K562 treated with DMSO at 1 percent for 48 hours (cell line): ENCODE data around the gene GPR152. TPM values are rescaled to one million over a fixed set of nuclear protein-coding genes. Genes with fewer than 3 reads are reported as not detected.

Experiments used
- total RNA-seq: library from RNA; unstranded; fragments of 300-600 nt; gene quantifications from 2 replicates; pipeline ENCODE4 v1.2.3, GENCODE V29; 2022; ENCODE audit warnings: low replicate concordance; ENCODE audit errors: extremely low read depth

GPR152 gene, protein sequence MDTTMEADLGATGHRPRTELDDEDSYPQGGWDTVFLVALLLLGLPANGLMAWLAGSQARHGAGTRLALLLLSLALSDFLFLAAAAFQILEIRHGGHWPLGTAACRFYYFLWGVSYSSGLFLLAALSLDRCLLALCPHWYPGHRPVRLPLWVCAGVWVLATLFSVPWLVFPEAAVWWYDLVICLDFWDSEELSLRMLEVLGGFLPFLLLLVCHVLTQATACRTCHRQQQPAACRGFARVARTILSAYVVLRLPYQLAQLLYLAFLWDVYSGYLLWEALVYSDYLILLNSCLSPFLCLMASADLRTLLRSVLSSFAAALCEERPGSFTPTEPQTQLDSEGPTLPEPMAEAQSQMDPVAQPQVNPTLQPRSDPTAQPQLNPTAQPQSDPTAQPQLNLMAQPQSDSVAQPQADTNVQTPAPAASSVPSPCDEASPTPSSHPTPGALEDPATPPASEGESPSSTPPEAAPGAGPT
- not detected in 2 replicates for total RNA-seq

DNA sequence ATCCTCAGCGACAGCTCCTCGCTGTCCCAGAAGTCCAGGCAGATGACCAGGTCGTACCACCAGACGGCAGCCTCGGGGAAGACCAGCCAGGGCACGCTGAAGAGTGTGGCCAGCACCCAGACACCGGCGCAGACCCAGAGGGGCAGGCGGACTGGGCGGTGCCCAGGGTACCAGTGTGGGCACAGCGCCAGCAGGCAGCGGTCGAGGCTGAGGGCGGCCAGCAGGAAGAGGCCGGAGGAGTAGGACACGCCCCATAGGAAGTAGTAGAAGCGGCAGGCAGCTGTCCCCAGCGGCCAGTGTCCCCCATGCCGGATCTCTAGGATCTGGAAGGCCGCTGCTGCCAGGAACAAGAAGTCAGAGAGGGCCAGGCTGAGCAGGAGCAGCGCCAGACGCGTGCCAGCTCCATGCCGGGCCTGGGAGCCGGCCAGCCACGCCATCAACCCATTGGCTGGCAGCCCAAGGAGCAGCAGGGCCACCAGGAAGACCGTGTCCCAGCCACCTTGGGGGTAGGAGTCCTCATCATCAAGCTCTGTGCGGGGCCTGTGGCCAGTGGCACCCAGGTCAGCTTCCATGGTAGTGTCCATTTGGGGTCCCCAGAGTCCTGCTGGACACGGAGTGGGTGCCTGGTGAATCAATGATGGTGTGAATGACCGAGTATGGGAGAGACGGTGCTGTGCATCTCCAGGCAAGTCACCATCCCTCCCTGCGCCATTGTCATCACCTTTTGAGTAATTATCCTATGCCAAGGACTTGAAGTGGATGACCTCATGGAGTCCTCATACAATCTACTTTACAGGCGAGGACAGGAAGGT lies at the start of gene GPR152:
Gene GPR152 (minus strand): TSS at position 589 of the 812 bp plus-strand sequence. CDS start 5 bp downstream, at position 584.

DNA sequence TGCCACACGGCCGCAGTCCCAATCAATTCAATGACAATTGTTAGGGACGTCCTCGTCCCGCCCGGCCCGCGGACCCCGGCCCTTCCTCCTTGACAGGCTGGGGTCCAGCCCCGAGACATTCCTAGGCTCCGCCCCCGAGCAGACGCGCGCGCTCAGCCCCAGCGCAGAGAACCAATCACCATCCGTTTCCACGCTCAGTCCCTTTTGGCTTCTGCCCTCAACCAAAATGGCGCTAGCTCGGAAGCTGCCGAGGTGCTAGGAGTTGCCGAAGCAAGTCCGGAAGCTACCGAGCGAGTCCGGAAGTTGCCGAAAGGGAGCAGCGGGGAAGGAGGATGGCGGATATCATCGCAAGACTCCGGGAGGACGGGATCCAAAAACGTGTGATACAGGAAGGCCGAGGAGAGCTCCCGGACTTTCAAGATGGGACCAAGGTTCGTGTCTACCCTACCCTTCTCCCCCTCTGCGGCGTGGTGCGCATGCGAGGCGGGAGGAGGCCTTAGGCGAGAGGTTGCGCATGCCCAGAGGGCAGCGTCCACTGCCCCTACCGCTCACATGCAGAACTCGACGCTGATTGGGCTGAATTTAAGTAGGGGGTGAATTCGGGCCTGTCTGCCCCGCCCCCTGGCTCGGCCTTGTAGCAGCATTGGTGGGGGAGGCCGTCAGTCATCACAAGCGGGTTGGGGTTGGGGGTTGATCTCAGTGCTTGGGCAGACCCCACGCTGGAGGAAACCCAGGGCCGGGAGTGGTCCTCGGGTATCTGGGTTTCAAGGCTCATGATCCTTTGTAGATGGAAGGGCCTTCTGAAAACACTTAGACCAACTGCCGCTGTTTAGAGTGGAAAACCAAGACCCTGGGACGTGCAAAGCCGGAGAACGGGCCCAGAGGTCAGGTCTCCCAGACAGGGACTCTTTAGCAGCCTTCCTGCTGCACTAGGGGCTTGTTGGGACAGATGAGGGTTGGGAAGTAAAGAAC lies 30.6 kb upstream of the GPR152 start, which contains the start of gene AIP:
Gene AIP (plus strand): TSS at position 200 of the 972 bp plus-strand sequence. CDS start 133 bp downstream, at position 333.

DNA sequence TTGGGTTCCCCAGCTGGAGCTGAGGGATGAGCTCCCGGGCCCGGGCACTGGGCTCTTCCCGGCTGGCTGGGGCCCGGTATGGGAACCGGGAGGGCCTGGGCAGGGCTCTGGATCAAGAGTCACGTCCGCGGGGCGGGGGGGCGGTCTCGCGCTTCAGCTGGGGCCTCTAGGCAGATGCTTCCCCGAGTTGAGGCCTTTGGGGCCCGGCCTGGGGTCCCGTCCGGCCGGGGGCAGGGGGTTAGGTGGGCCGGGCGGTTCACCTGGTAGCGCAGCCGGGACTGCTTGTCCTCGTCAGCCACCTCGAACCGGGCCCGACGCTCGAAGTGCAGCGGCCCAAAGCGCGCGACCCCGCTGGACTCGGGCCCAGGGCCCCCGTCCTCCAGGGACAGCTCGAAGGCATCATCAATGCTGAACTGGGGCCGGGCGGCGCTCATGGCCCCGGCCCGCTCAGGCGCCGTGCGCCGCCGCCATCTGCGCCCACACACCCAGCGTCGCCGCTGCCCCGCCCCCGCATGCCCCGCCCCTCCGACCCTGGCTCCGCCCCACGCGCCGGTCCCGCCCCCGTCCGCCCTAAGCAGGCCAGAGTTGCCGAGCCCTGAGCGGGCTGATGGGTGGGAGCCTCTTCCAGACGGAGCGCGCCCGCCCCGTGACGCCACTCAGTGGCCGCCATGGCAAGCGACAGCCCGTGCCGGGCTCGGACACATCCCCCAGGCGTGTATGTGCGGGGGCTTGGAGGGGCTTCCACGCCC lies 16.4 kb upstream of the GPR152 start, which contains the start of gene TMEM134:
Gene TMEM134 (minus strand): TSS at position 493 of the 749 bp plus-strand sequence. CDS start 59 bp downstream, at position 434.

DNA sequence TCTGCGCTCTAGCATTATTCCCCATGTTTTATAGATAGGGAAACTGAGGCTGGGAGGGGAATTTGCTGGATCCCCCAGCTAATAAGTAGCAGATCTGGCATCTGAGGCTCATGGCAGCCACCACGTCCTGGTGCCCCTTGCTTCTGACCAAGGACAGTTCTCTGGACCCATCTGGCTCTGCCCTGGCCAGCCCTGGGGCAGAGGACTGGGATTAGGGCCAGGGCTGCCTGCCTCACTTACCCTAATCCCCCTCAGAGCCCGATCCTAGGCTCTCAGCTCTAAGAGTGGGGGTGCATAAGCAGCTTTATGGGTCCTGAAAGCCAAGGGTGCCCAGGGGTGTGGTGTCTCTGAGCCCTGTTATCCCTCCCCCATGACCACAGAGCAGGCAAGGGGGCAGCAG lies 2.5 kb upstream of the GPR152 start, which contains the start of gene CABP4:
Gene CABP4 (plus strand): TSS at position 301 of the 400 bp plus-strand sequence. CDS start 70 bp downstream, at position 371.

DNA sequence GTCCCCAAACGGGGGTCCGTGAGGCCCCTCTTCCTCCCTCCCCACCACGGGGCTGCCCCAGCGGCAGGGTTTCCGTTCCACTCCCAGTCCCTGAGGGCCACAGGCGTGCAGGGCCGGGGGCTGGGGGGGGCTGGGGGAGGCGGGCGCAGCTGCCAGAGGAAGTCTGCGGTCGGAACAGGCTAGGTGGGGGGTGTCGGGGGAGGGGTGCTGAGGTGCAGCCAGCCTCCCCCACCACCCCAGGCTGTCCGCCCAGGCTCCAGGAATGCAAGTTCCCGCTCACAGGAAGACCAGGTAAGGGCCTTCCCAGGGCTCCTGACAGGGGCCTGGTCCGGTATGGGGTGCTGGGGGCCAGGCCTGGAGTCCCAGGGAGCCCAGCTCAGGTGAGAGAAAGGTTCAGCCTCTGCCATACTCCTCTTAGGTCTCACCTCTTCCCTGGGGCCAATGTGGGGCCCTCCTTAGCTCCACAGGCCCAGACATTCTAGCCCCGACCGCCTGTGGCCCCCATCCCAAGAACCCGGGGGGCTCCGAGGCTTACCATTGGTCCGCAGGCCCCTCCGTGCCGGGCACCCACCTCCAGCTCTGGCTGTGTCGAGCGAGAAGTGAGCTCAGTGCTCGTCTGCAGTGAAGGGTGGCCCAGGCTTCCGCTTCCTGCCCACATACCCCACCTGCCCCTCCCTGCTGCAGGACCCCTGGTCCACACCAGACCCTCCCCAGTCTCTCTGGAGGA lies 15.3 kb downstream of the GPR152 start, which contains the start of gene PTPRCAP:
Gene PTPRCAP (minus strand): TSS at position 601 of the 727 bp plus-strand sequence. CDS start 63 bp downstream, at position 538.

DNA sequence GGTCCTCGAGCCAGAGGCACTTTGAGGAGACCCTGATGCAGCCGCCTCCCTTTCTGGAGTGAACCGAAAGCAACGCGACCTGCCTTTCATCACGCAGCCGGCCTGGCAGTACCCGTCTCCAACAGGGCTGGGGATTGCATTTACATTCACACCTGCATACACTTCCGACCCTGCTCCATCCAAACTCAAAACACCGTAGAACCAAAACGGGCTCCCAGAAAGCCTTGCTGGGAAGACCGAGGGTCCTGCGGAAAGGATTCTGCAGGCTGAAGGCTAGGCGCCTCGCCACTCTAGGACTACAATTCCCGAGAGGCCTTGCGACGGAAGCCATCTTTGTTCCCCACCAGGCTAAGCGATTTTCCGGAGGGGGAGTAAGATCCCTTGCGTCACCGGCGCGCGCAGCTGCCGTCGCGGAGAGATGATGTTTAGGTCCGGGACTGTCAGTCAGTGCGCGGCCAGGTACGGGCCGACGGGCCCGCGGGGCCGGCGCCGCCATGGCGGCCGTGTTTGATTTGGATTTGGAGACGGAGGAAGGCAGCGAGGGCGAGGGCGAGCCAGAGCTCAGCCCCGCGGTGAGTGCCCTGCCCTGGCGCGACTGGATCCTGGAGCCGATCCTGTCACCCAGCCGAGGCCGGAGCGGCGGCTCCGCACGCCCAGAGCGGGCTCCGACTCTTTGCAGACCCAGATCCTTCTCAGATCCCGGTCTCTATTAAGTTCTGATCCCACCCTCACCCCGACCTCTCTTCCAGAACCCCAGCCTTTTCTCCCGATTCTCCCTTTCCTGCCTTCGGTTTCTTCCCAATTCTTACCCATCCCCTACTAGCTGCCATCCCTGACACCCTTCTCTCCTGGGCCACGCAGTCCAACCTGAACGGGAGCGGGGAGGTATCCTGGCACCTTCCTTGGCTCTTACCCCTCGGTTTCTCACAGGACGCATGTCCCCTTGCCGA lies 24.2 kb downstream of the GPR152 start, which contains the start of gene RPS6KB2:
Gene RPS6KB2 (plus strand): TSS at position 443 of the 950 bp plus-strand sequence. CDS start 52 bp downstream, at position 495.

DNA sequence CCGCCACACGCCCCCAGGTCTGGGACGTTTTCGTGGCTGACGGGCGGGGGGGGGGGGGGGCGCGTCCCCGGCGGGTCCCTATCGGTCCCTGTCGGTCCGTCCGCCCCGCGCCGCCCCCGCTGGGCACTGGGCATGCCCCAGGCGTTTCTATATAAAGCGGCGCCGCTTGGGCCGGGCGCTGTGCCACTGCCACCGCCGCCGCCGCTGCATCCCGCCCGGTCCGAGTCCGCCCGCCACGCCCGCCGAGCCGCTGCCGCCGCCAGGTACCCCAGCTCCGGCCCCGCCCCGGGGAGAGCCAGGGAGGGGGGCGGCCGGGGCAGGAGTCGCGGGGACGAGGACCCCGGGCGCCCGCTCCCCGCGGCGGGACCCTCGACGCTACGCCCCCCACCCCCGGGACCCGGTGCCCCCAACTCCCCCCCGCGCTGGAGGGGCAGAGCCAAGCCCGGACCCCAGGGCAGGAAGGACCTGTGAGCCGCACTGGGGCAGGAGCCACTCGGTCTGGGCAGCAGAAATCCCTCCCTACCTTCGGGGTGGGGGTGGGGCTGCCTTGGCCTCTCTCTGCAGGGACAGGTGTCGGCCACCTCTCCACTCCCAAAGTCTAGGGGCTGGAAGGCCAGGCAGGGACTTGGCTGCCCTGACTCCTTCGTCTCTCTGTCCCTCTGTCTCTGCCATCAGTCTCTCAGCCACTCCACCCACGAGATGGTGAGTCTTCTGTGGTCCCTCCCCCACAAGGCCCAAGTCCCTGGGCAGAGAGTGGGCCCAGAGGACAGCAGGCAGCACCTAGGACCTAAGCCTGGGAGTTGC lies 36.8 kb downstream of the GPR152 start, which contains the start of gene CARNS1:
Gene CARNS1 (plus strand): TSS at position 178 of the 804 bp plus-strand sequence. CDS start 522 bp downstream, at position 700.

DNA sequence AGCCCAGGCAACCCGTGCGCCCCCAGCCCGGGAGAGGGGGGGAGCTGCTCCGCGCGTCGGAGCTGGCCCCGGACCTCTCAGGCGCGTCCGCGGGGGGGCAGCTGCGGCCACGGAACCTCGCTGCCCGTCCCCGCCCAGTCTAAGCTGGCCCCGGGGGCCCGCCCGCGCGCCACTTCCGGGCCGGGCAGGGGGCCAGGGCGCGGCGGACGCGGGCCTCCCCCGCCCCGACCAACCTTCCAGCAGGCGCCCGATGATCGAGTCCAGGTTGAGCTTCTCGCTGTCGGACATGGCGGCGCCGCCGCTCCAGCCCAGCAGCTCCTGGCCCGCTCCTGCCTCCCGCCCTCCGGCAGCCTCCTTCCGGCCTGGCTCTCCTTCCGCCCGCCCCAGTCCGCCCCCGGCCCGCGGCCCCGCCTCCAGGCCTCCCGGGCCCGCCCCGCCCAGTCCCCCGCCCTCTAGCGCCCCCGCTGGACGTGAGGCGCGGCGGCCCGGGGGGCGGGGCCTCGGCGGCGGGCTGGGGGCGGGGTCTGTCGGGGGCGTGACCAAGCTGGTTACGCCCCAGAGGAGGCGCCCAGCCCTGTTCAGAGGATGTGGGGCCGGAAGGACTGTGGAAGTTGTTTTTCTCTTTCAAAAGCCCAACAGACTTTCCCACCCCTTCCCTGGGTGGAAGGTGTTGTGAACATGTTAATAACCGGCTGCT lies 50.9 kb downstream of the GPR152 start, which contains the start of gene PPP1CA:
Gene PPP1CA (minus strand): TSS at position 364 of the 697 bp plus-strand sequence. CDS start 76 bp downstream, at position 288.

Other genes starting within 250 kb of the GPR152 start
- gene GRK2, start 186.3 kb downstream of the GPR152 start, total RNA-seq = 509 TPM in 1 of 2 replicates, not detected in the other
- gene ANKRD13D, start 163.4 kb downstream of the GPR152 start, total RNA-seq = not detected in 2 replicates
- gene SSH3, start 149.2 kb downstream of the GPR152 start, total RNA-seq = not detected in 2 replicates
- gene POLD4, start 99.2 kb downstream of the GPR152 start, total RNA-seq = not detected in 2 replicates
- not detected in 2 replicates for gene CLCF1, start 79.1 kb downstream of the GPR152 start, total RNA-seq
- not detected in 2 replicates for gene RAD9A, start 60.7 kb downstream of the GPR152 start, total RNA-seq
- 468 TPM in 1 of 2 replicates, not detected in the other for gene PPP1CA, start 50.9 kb downstream of the GPR152 start, total RNA-seq
- not detected in 2 replicates for gene TBC1D10C, start 48.6 kb downstream of the GPR152 start, total RNA-seq
- gene CARNS1, start 37.1 kb downstream of the GPR152 start, total RNA-seq = not detected in 2 replicates
- gene RPS6KB2, start 24.2 kb downstream of the GPR152 start, total RNA-seq = not detected in 2 replicates
- not detected in 2 replicates for gene PTPRCAP, start 15.0 kb downstream of the GPR152 start, total RNA-seq
- 458 TPM in 1 of 2 replicates, not detected in the other for gene CORO1B, start 9.3 kb downstream of the GPR152 start, total RNA-seq
- not detected in 2 replicates for gene CABP4, start 2.6 kb upstream of the GPR152 start, total RNA-seq
- not detected in 2 replicates for gene TMEM134, start 16.5 kb upstream of the GPR152 start, total RNA-seq
- gene AIP, start 30.3 kb upstream of the GPR152 start, total RNA-seq = not detected in 2 replicates
- gene PITPNM1, start 52.6 kb upstream of the GPR152 start, total RNA-seq = not detected in 2 replicates
- not detected in 2 replicates for gene CDK2AP2, start 55.4 kb upstream of the GPR152 start, total RNA-seq
- gene CABP2, start 70.7 kb upstream of the GPR152 start, total RNA-seq = not detected in 2 replicates
- 2,352 TPM in 1 of 2 replicates, not detected in the other for gene GSTP1, start 131.1 kb upstream of the GPR152 start, total RNA-seq
- gene NDUFV1, start 154.2 kb upstream of the GPR152 start, total RNA-seq = not detected in 2 replicates
- not detected in 2 replicates for gene NUDT8, start 177.2 kb upstream of the GPR152 start, total RNA-seq
- gene TBX10, start 187.0 kb upstream of the GPR152 start, total RNA-seq = not detected in 2 replicates
- not detected in 2 replicates for gene ACY3, start 198.0 kb upstream of the GPR152 start, total RNA-seq
- not detected in 2 replicates for gene ALDH3B2, start 221.9 kb upstream of the GPR152 start, total RNA-seq